HG03457 (cell line): Measurements from ENCODE around the gene BPIFA3.

Source experiments
- ATAC-seq: cut with Tn5 transposase; IDR thresholded peaks from one replicate; pipeline ENCODE4 v1.9.1; 2021; ENCODE audit warnings: moderate number of reproducible peaks; ENCODE audit not compliant: unreplicated experiment

The BPIFA3 gene

GRCh38 chr20:33211817-33212424 is 5.2 kb upstream of the BPIFA3 start:
- ATAC-seq = no peak

GRCh38 chr20:33224399-33224798 is 7.2 kb downstream of the BPIFA3 start:
- ATAC-seq = no peak

GRCh38 chr20:33229843-33230242 is 12.7 kb downstream of the BPIFA3 start:
- ATAC-seq = no peak

- ATAC-seq = no peak
Measured at GRCh38 chr20:33231237-33231636, 14.1 kb downstream of the BPIFA3 start.

DNA sequence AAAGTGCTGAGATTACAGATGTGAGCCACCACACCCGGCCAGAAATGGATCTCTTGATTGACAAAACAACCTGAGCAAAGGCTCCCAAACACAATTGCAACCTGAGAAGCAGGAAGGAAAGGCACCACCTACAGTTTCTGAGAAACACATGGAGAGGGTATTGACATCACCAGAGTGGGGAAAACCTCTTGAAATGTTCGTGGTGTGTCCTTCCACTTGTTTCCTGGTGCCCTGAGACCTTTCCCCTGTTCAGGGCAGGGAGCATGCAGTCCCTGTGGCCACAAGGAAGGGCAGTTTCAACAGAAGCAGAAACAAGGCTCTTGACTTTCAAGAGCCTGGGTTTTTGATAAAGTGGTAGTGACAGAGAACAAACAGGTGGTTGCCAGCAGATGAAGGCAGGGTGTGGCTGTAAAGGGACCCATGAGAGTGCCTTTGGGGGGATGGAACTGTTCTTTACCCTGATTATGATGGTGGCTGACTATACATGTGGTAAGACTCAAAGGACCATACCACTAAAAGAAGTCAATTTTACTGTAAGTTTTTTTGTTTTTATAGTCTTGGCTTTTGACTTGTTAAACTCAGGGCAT is 15.4 kb downstream of the BPIFA3 start:
- ATAC-seq = no peak

DNA sequence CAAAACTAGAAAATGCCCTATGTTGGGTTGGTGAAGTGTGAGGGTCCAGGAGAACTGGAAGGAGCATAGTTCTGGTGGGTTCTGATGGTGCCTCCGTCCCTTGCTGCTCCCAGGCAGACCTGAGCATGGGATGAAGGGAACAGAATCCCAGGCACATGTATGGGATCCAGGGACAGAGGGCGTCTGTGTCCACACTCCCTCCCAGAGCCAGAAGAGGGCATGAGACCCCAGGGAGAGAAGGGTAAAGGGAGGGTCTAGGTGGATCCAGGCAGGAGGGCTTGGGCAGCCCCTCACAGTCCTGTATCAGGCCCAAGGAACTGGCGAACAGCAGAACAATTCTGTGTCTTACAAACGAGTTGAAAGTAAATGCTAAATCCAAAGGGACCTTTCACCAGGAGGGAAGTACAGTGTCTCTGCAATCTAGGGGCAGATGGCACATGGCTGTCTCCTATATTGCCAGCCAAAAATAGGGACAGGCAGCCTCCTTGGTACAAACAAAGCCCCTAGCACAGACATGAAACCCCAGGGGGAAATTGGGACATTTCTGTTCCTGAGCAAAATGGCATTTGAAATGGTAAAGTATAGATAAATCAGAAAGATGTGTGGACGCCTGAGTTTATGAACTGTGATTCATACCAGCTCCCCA is 16.1 kb downstream of the BPIFA3 start:
- no peak for ATAC-seq

GRCh38 chr20:33234050-33234449 is 16.9 kb downstream of the BPIFA3 start:
- ATAC-seq = no peak

- no peak for ATAC-seq
Measured at GRCh38 chr20:33235696-33236095, 18.5 kb downstream of the BPIFA3 start, which contains the start of gene BPIFA1. BPIFA1 (plus strand) TSS chr20:33235996; CDS start chr20:33237712, 1,716 bp downstream.

- ATAC-seq = no peak
Measured at GRCh38 chr20:33236351-33236750, 19.2 kb downstream of the BPIFA3 start.

DNA sequence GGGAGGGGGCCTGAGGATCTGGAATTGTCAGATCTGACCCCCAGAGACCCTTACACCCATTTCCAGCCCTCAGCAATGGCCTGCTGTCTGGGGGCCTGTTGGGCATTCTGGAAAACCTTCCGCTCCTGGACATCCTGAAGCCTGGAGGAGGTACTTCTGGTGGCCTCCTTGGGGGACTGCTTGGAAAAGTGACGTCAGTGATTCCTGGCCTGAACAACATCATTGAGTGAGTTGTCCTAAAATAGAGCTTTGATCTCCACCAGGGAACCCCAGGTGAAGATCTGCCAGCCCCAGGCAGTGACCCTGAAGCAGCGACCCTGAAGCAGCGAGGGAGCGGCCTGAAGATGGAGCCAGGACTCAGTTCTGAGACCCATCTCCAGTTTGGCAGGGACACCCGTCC is 20.8 kb downstream of the BPIFA3 start:
- ATAC-seq = no peak

DNA sequence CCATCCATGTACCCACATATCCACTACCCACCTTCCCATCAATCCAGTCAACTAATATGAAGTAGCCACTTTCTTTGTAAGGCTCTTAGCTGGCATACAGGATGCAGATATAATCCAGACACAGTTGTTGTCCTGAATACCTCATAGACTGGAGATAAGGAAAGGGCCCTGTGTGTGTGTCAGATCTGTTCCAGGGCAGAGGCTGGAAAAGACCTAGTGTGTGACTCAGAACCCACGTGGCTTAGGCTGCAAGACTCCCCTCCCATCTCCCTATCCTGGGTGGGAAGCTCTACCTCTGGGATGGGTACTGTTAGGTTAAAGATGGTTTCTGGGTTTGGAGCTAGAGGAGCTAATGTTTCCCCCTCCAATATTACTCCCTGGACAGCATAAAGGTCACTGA is 22.3 kb downstream of the BPIFA3 start:
- ATAC-seq = no peak

- ATAC-seq = no peak
Measured at GRCh38 chr20:33239979-33240736, 23.0 kb downstream of the BPIFA3 start.

GRCh38 chr20:33240923-33241322 is 23.8 kb downstream of the BPIFA3 start:
- no peak for ATAC-seq

- ATAC-seq = no peak
Measured at GRCh38 chr20:33242319-33243100, 25.4 kb downstream of the BPIFA3 start.

DNA sequence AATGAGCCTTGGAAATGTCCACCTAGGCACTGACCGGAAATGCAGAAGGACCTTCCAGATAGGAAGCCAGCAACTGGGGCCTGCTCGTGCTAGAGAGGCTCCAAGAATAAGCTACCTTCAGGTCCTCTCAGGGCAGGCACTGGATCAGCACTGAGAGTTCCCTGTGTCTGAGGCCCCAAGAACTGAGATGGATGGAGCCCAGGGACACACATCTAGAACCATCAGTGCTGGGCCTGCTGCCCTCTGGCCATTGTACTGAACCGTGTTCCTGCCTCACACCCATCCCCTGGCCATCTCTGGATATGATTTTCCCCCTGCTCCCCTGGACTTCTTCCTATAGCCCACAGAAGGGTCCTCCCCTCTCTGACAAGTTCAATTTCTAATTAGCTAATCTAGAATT is 28.9 kb downstream of the BPIFA3 start:
- ATAC-seq = no peak

- no peak for ATAC-seq
Measured at GRCh38 chr20:33249456-33249855, 32.3 kb downstream of the BPIFA3 start.

DNA sequence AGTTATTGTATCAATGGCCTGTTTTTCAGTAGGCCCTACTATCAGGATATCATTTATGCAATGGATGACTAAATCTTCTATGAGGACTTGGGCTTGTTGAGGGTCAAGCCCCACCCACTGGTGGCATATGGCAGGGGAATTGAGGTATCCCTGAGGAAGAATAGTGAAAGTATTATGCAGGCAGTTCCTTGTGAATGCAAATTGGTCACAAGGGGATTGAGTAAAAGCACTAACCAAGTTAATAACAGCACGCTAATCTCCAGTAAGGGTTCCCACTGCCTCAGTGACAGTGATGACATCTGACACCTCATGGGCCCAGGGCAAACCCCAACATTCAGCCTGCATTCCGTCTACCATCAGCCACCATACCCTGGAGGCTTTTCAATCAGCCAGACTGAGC is 33.5 kb downstream of the BPIFA3 start:
- ATAC-seq = no peak

- no peak for ATAC-seq
Measured at GRCh38 chr20:33251496-33251895, 34.3 kb downstream of the BPIFA3 start.

DNA sequence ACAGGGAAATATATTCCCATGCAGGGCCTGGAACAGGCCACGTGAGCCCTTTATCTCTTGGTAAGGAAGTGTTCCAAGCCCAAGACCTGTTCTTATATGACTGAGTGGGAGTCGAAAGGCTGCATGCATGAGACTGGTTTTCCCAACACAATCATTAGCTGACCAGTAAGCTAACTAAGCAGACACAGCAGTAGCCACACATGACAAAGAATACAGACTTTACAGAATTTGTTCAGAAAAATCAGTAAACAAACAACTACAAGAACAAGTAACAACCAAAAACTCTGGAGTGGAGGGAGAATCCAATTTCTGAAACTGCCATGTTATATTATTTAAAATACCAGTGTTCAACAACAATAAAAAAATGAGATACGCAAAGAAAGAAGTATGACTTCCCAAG is 35.3 kb downstream of the BPIFA3 start:
- ATAC-seq = no peak

GRCh38 chr20:33255005-33255404 is 37.9 kb downstream of the BPIFA3 start:
- no peak for ATAC-seq

DNA sequence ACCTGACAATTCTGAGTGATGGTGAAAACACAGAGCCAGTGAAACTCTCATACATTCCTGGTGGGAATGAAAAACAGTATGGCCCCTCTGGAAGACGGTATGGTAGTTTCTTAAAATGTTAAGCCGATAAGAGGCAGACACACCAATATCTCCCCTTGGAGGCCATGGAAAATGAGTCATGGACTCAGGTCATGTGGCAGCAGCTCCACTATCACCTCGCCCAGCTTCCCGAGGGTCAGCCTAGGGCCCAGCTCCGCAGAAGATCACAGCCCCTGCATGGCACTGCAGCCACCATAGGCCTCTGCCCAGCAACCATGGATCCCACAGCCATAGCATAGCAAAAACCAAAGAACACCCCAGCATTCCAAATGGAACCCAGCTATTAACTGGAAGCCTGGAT is 40.1 kb downstream of the BPIFA3 start:
- no peak for ATAC-seq
